AG09309 (cell line): Measurements from ENCODE around the gene NFKB1.

Source experiments
- DNase-seq: peaks from one replicate; pipeline ENCODE4 v3.0.0-alpha.2; 2010; ENCODE audit warnings: low read depth
- H3K4me3 ChIP-seq: 2 replicates; pipeline ENCODE4 v1.5.1; 2011; ENCODE audit warnings: mild to moderate bottlenecking, low read depth, low read length, moderate library complexity; ENCODE audit not compliant: control insufficient read depth
- TF ChIP-seq, protein P1 (sequence below): IDR thresholded peaks from 2 replicates; pipeline ENCODE4 v1.5.1; 2011; ENCODE audit warnings: mild to moderate bottlenecking, low read depth, low read length, inconsistent platforms; ENCODE audit not compliant: insufficient read depth, control insufficient read depth; ENCODE audit errors: missing control alignments

NFKB1 gene

GRCh38 chr4:102620697-102621497 is 119.7 kb downstream of the NFKB1 start:
- TF ChIP-seq, protein P1, sequence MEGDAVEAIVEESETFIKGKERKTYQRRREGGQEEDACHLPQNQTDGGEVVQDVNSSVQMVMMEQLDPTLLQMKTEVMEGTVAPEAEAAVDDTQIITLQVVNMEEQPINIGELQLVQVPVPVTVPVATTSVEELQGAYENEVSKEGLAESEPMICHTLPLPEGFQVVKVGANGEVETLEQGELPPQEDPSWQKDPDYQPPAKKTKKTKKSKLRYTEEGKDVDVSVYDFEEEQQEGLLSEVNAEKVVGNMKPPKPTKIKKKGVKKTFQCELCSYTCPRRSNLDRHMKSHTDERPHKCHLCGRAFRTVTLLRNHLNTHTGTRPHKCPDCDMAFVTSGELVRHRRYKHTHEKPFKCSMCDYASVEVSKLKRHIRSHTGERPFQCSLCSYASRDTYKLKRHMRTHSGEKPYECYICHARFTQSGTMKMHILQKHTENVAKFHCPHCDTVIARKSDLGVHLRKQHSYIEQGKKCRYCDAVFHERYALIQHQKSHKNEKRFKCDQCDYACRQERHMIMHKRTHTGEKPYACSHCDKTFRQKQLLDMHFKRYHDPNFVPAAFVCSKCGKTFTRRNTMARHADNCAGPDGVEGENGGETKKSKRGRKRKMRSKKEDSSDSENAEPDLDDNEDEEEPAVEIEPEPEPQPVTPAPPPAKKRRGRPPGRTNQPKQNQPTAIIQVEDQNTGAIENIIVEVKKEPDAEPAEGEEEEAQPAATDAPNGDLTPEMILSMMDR: peak; percentile 64
- DNase-seq: peak; percentile 71
- H3K4me3 ChIP-seq: no peak overlapping the region

DNA sequence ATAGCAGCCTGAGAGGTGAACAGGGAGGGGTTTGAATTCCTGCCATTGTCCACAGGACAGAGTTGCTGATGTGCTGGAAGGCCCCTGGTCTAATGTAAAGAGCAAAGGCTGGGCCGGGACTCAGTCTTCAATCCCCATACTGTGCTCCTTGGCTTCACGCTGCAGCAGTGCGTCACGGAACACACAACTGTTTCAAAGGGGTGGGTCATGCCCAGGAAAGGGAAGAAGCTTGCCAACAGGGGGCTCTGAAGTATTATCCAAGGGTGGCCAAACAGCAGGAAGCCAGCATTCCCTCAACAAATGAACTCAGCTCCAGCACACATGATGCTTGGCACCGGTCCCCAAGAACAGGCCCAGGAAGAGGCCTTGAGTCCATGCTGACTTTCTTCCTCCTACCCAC is 122.5 kb downstream of the NFKB1 start:
- TF ChIP-seq, protein P1: peak; percentile 31
- DNase-seq: no peak
- H3K4me3 ChIP-seq: no peak overlapping the region

- TF ChIP-seq, protein P1: no peak
- no peak for DNase-seq
- no peak overlapping the region for H3K4me3 ChIP-seq
Measured at GRCh38 chr4:102624505-102624904, 123.3 kb downstream of the NFKB1 start.

DNA sequence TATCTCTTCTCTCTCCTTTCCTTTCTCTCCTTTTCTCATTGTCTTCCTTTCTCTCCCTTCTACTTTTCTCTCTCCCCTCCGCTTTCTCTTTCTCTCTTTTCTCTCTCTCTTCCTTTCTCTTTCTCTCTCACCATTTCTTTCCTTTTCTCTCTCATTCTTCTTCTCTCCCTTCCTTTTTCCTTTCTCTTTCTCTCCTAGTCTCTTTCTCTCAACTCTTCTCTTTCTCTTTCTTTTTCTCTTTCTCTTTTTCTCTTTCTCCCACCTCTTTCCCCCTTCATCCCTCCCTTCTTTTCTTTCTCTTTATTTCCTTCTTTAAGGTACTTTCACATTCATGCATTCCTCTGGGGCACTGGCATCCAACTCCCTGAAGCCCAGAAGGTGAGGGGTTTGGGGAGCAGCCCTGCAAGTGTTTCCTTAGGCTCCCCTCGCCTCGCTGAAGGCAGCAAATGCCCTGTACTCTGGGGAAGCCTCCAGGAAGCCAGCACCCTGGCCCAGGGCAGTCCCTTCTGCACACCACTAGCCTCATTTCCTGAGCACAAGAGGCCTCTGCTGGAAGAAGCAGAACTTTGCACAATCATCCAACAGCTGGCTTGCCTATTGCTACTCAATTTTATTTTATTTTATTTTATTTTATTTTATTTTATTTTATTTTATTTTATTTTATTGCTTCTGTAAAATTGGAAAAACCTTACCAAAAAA is 124.2 kb downstream of the NFKB1 start:
- no peak overlapping the region for H3K4me3 ChIP-seq
- no peak for DNase-seq
- TF ChIP-seq, protein P1: peak; percentile 26

GRCh38 chr4:102627831-102628523 is 126.8 kb downstream of the NFKB1 start:
- peak; percentile 42 for DNase-seq
- H3K4me3 ChIP-seq: no peak overlapping the region
- TF ChIP-seq, protein P1: no peak

DNA sequence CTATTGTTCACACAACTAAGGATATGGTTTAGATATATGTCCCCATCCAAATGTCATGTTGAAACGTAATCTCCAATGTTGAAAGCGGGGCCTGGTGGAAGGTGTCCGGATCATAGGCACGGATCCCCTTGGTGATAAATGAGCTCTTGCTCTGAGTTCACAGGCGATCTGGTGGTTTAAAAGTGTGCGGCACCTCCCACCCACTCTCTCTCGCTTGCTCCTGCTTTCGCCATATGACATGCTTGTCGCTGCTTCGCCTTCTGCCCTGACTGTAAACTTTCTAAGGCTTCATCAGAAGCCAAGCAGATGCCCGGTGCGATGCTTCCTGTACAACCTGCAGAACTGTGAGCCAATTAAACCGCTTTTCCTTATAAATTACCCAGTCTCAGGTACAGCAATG is 128.5 kb downstream of the NFKB1 start:
- no peak overlapping the region for H3K4me3 ChIP-seq
- no peak for DNase-seq
- TF ChIP-seq, protein P1: no peak
